GM18951 (cell line): ENCODE data around the gene CST9L.

Source experiments
- POLR2A ChIP-seq: IDR thresholded peaks from 4 replicates; pipeline ENCODE4 v1.6.1; 2011; ENCODE audit warnings: mild to moderate bottlenecking; ENCODE audit not compliant: insufficient read length, insufficient read depth; ENCODE audit errors: extremely low read depth
- in situ Hi-C: fragments of 300-500 bp; cut with MboI; formaldehyde crosslinking; loops from one replicate; pipeline ENCODE4 v1.12.0; 2022; ENCODE audit warnings: low sequenced_read_pairs, mixed read lengths, inconsistent platforms; ENCODE audit not compliant: unreplicated experiment

Gene CST9L

GRCh38 chr20:23547613-23548012 is 20.7 kb downstream of the CST9L start:
- in situ Hi-C loops, result no loop called here
- no peak for TF ChIP-seq POLR2A

- TF ChIP-seq POLR2A, result no peak
- in situ Hi-C loops, result no loop called here
Measured at GRCh38 chr20:23546435-23547144, 21.7 kb downstream of the CST9L start.

- no peak for TF ChIP-seq POLR2A
- in situ Hi-C loops, result no loop called here
Measured at GRCh38 chr20:23544133-23544532, 24.2 kb downstream of the CST9L start.

GRCh38 chr20:23542801-23543200 is 25.5 kb downstream of the CST9L start:
- no peak for TF ChIP-seq POLR2A
- in situ Hi-C loops, result no loop called here

- in situ Hi-C loops, result no loop called here
- TF ChIP-seq POLR2A, result no peak
Measured at GRCh38 chr20:23541776-23542175, 26.5 kb downstream of the CST9L start.

GRCh38 chr20:23541330-23541729 is 27.0 kb downstream of the CST9L start:
- TF ChIP-seq POLR2A, result no peak

GRCh38 chr20:23540624-23541023 is 27.7 kb downstream of the CST9L start:
- in situ Hi-C loops, result no loop called here
- TF ChIP-seq POLR2A, result no peak

More at GRCh38 chr20:23541330-23541729, 27.0 kb downstream of the CST9L start:
- in situ Hi-C loops, result no loop called here

- in situ Hi-C loops, result no loop called here
- TF ChIP-seq POLR2A, result no peak
Measured at GRCh38 chr20:23537030-23537429, 31.3 kb downstream of the CST9L start.

- in situ Hi-C loops, result no loop called here
Measured at GRCh38 chr20:23536328-23536974, 31.8 kb downstream of the CST9L start.

GRCh38 chr20:23534801-23535593 is 33.3 kb downstream of the CST9L start:
- TF ChIP-seq POLR2A, result no peak
- in situ Hi-C loops, result no loop called here

More at GRCh38 chr20:23536328-23536974, 31.8 kb downstream of the CST9L start:
- TF ChIP-seq POLR2A, result no peak

GRCh38 chr20:23533161-23533560 is 35.1 kb downstream of the CST9L start:
- TF ChIP-seq POLR2A, result no peak
- in situ Hi-C loops, result no loop called here

- no peak for TF ChIP-seq POLR2A
- in situ Hi-C loops, result no loop called here
Measured at GRCh38 chr20:23532533-23532932, 35.8 kb downstream of the CST9L start.

- no peak for TF ChIP-seq POLR2A
- in situ Hi-C loops, result no loop called here
Measured at GRCh38 chr20:23530937-23531567, 37.2 kb downstream of the CST9L start.
